BLaER1 treated with 17β-estradiol and CSF1 and Interleukin-3, amounts not matched to agents 10 nM and 100 nM (cell line): ENCODE results near the gene AATF.

ENCODE experiments used
- H3K27ac ChIP-seq, 11 experiments: shearing (Covaris generic); formaldehyde crosslinking; 2 replicates each; pipeline ENCODE4 v1.8.1; 2022
- H3K27me3 ChIP-seq, 11 experiments: shearing (Covaris generic); formaldehyde crosslinking; 2 replicates each; pipeline ENCODE4 v1.8.1; 2022
- H3K36me3 ChIP-seq, 11 experiments: shearing (Covaris generic); formaldehyde crosslinking; 2 replicates each; pipeline ENCODE4 v1.8.1; 2022
- H3K4me1 ChIP-seq, 10 experiments: shearing (Covaris generic); formaldehyde crosslinking; 2 replicates each; pipeline ENCODE4 v1.8.1; 2022
- H3K4me2 ChIP-seq, 11 experiments: shearing (Covaris generic); formaldehyde crosslinking; 2 replicates each; pipeline ENCODE4 v1.8.1; 2022
- H3K4me3 ChIP-seq, 10 experiments: shearing (Covaris generic); formaldehyde crosslinking; 2 replicates each; pipeline ENCODE4 v1.8.1; 2022
- H3K9ac ChIP-seq, 11 experiments: shearing (Covaris generic); formaldehyde crosslinking; 2 replicates each; pipeline ENCODE4 v1.8.1; 2022
- H3K9me3 ChIP-seq, 11 experiments: shearing (Covaris generic); formaldehyde crosslinking; replicated peaks in 1 of 11; 2 replicates each; pipeline ENCODE4 v1.8.1; 2022
- H4K20me1 ChIP-seq, 11 experiments: shearing (Covaris generic); formaldehyde crosslinking; 2 replicates each; pipeline ENCODE4 v1.8.1; 2022
- Cebpa-rat ChIP-seq, 11 experiments: shearing (Covaris generic); IDR thresholded peaks; 2 replicates each; pipeline ENCODE4 v1.8.1; 2022

The AATF gene

GRCh38 chr17:36942631-36943125 lies 6.1 kb upstream of the AATF start:
- Histone ChIP-seq H3K36me3 (0 out of 22 replicates have a peak, but pooled peaks cover 0 to 5% (median 0%) of the 10 kb centered on the region in 11 experiments), H3K9me3 (peaks cover 22 to 50% (median 38%) of the 10 kb centered on the region in 11 experiments), H3K4me3 (peak overlapping the region in 7 of 10 experiments; percentile 27 to 47 (median 39); a peak in 12 of 20 replicates), H3K4me2 (no peak overlapping the region), H4K20me1 (peaks cover 6 to 63% (median 41%) of the 10 kb centered on the region in 11 experiments; a peak in 20 of 22 replicates), H3K9ac (no peak overlapping the region), H3K27me3 (peaks cover 99 to 100% (median 100%) of the 10 kb centered on the region in 11 experiments), H3K27ac (no peak overlapping the region), H3K4me1 (peaks cover 3 to 14% (median 8%) of the 10 kb centered on the region in 10 experiments)
- no peak for TF ChIP-seq Cebpa-rat (IDR thresholded peaks at IDR 0.05)

GRCh38 chr17:36943250-36944191 lies 5.2 kb upstream of the AATF start:
- Histone ChIP-seq H3K27me3 (peaks cover 97 to 100% (median 100%) of the 10 kb centered on the region in 11 experiments), H3K9me3 (peaks cover 22 to 57% (median 39%) of the 10 kb centered on the region in 11 experiments), H3K9ac (no peak overlapping the region), H3K36me3 (0 out of 22 replicates have a peak, but pooled peaks cover 0 to 5% (median 0%) of the 10 kb centered on the region in 11 experiments), H3K27ac (no peak overlapping the region), H3K4me3 (peak overlapping the region in 5 of 10 experiments; percentile 21 to 47 (median 33); a peak in 5 of 20 replicates), H3K4me1 (peaks cover 7 to 13% (median 9%) of the 10 kb centered on the region in 10 experiments), H4K20me1 (peaks cover 2 to 54% (median 32%) of the 10 kb centered on the region in 11 experiments; a peak in 20 of 22 replicates), H3K4me2 (peak overlapping the region in 1 of 11 experiments; percentile 18; a peak in 1 of 22 replicates)
- TF ChIP-seq Cebpa-rat (IDR thresholded peaks at IDR 0.05): no peak

- no peak overlapping the region for H3K9ac ChIP-seq
- no peak overlapping the region for H3K4me3 ChIP-seq
- no peak overlapping the region for H3K4me2 ChIP-seq
- no peak overlapping the region for H3K27ac ChIP-seq
- peaks cover 5 to 10% (median 9%) of the 10 kb centered on the region in 10 experiments; a peak in 19 of 20 replicates for H3K4me1 ChIP-seq
- TF ChIP-seq Cebpa-rat (IDR thresholded peaks at IDR 0.05): no peak
- peaks cover 86 to 90% (median 89%) of the 10 kb centered on the region in 11 experiments for H3K27me3 ChIP-seq
- H3K36me3 ChIP-seq: 0 out of 22 replicates have a peak, but pooled peaks cover 0 to 5% (median 0%) of the 10 kb centered on the region in 11 experiments
- H3K9me3 ChIP-seq: peaks cover 22 to 57% (median 38%) of the 10 kb centered on the region in 11 experiments
- peaks cover 0 to 47% (median 25%) of the 10 kb centered on the region in 11 experiments; a peak in 17 of 22 replicates for H4K20me1 ChIP-seq
Observed at GRCh38 chr17:36944553-36944952, 4.2 kb upstream of the AATF start.

- H3K4me1 ChIP-seq: peaks cover 11 to 16% (median 15%) of the 10 kb centered on the region in 10 experiments
- H4K20me1 ChIP-seq: peaks cover 3 to 49% (median 27%) of the 10 kb centered on the region in 11 experiments; a peak in 19 of 22 replicates
- H3K4me3 ChIP-seq: no peak overlapping the region
- H3K36me3 ChIP-seq: peaks cover 0 to 5% (median 2%) of the 10 kb centered on the region in 11 experiments; a peak in 11 of 22 replicates
- H3K27me3 ChIP-seq: peaks cover 81 to 84% (median 83%) of the 10 kb centered on the region in 11 experiments
- no peak for TF ChIP-seq Cebpa-rat (IDR thresholded peaks at IDR 0.05)
- no peak overlapping the region for H3K9ac ChIP-seq
- no peak overlapping the region for H3K4me2 ChIP-seq
- no peak overlapping the region for H3K27ac ChIP-seq
- peaks cover 22 to 57% (median 38%) of the 10 kb centered on the region in 11 experiments for H3K9me3 ChIP-seq
Observed at GRCh38 chr17:36945140-36945539, 3.6 kb upstream of the AATF start.

GRCh38 chr17:36945959-36946725 lies 2.6 kb upstream of the AATF start:
- Histone ChIP-seq H3K36me3 (peaks cover 5 to 14% (median 12%) of the 10 kb centered on the region in 11 experiments; a peak in 18 of 22 replicates), H3K9ac (no peak overlapping the region), H3K4me1 (peaks cover 21 to 26% (median 25%) of the 10 kb centered on the region in 10 experiments), H3K9me3 (peaks cover 22 to 48% (median 30%) of the 10 kb centered on the region in 11 experiments), H3K4me3 (no peak overlapping the region), H4K20me1 (peaks cover 7 to 50% (median 37%) of the 10 kb centered on the region in 11 experiments; a peak in 19 of 22 replicates), H3K27me3 (peaks cover 71 to 74% (median 73%) of the 10 kb centered on the region in 11 experiments), H3K27ac (no peak overlapping the region), H3K4me2 (no peak overlapping the region)
- no peak for TF ChIP-seq Cebpa-rat (IDR thresholded peaks at IDR 0.05)

- H3K4me3 ChIP-seq: no peak overlapping the region
- peaks cover 11 to 19% (median 17%) of the 10 kb centered on the region in 11 experiments; a peak in 20 of 22 replicates for H3K36me3 ChIP-seq
- no peak overlapping the region for H3K4me2 ChIP-seq
- no peak for TF ChIP-seq Cebpa-rat (IDR thresholded peaks at IDR 0.05)
- peaks cover 24 to 31% (median 27%) of the 10 kb centered on the region in 10 experiments for H3K4me1 ChIP-seq
- peaks cover 66 to 69% (median 68%) of the 10 kb centered on the region in 11 experiments for H3K27me3 ChIP-seq
- H3K9ac ChIP-seq: no peak overlapping the region
- H4K20me1 ChIP-seq: peaks cover 8 to 54% (median 39%) of the 10 kb centered on the region in 11 experiments; a peak in 18 of 22 replicates
- peaks cover 19 to 42% (median 25%) of the 10 kb centered on the region in 11 experiments for H3K9me3 ChIP-seq
- H3K27ac ChIP-seq: no peak overlapping the region
Observed at GRCh38 chr17:36946726-36947091, 2.0 kb upstream of the AATF start.

GRCh38 chr17:36947922-36948716 lies 635 bp upstream of the AATF start:
- peak overlapping the region in 10 of 11 experiments; percentile 9 to 92 (median 88); a peak in 16 of 22 replicates for H3K27ac ChIP-seq
- peaks cover 16 to 55% (median 39%) of the 10 kb centered on the region in 11 experiments; a peak in 18 of 22 replicates for H4K20me1 ChIP-seq
- H3K36me3 ChIP-seq: peaks cover 25 to 32% (median 31%) of the 10 kb centered on the region in 11 experiments
- peaks cover 28 to 45% (median 39%) of the 10 kb centered on the region in 10 experiments for H3K4me1 ChIP-seq
- TF ChIP-seq Cebpa-rat (IDR thresholded peaks at IDR 0.05): peak in 6 of 11 experiments; percentile 34 to 77 (median 54); a peak in 9 of 22 replicates
- H3K9ac ChIP-seq: peak overlapping the region; percentile 85 to 94 (median 90); a peak in 20 of 22 replicates
- H3K4me3 ChIP-seq: peak overlapping the region; percentile 67 to 93 (median 85)
- H3K27me3 ChIP-seq: peaks cover 52 to 55% (median 54%) of the 10 kb centered on the region in 11 experiments
- peak overlapping the region; percentile 85 to 97 (median 95) for H3K4me2 ChIP-seq
- H3K9me3 ChIP-seq: peaks cover 5 to 28% (median 11%) of the 10 kb centered on the region in 11 experiments
